T follicular helper cell (primary cell): ENCODE measurements around the gene APBB1IP.
"Not testable (repeated sequence)": the region's sequence is repeated elsewhere in the genome, so short reads cannot be mapped to it uniquely, and the experiment has no call there.

Experiments used
- DNase-seq: peaks from one replicate; pipeline ENCODE4 v3.0.0-alpha.2; 2020; ENCODE audit warnings: low read depth
- total RNA-seq, 2 experiments: gene quantifications; one replicate each; lab custom pipeline; 2026; lab: John Stamatoyannopoulos, UW

APBB1IP gene
- 46.7 to 93.6 reads per million in 2 experiments for total RNA-seq

GRCh38 chr10:26437637-26438461, at the start of gene APBB1IP:
Gene APBB1IP, plus strand, starts transcription at chr10:26438341. Its CDS starts 53,986 bp downstream, at chr10:26492327.
- peak; percentile 15 for DNase-seq

GRCh38 chr10:26389533-26389932, 48.6 kb upstream of the APBB1IP start:
- no peak for DNase-seq

GRCh38 chr10:26391701-26392695, 46.1 kb upstream of the APBB1IP start:
- no peak for DNase-seq

GRCh38 chr10:26398353-26398752, 39.8 kb upstream of the APBB1IP start:
- DNase-seq: not testable (repeated sequence)

- DNase-seq: no peak
These were observed 30.7 kb upstream of the APBB1IP start for GRCh38 chr10:26407406-26407969.

GRCh38 chr10:26408858-26409494, 29.2 kb upstream of the APBB1IP start:
- no peak for DNase-seq

GRCh38 chr10:26410356-26410755, 27.8 kb upstream of the APBB1IP start:
- no peak for DNase-seq

- no peak for DNase-seq
These were observed 25.2 kb upstream of the APBB1IP start for GRCh38 chr10:26412932-26413331.

GRCh38 chr10:26413375-26413774, 24.8 kb upstream of the APBB1IP start:
- DNase-seq: no peak

- no peak for DNase-seq
These were observed 21.0 kb upstream of the APBB1IP start for GRCh38 chr10:26417136-26417535.

- no peak for DNase-seq
These were observed 15.2 kb upstream of the APBB1IP start for GRCh38 chr10:26422977-26423376.

GRCh38 chr10:26423722-26424121, 14.4 kb upstream of the APBB1IP start:
- DNase-seq: no peak

- no peak for DNase-seq
These were observed 7.4 kb upstream of the APBB1IP start for GRCh38 chr10:26430641-26431163.

- DNase-seq: no peak
These were observed 5.2 kb upstream of the APBB1IP start for GRCh38 chr10:26432938-26433337.

- DNase-seq: no peak
These were observed 2.3 kb upstream of the APBB1IP start for GRCh38 chr10:26435852-26436251.

GRCh38 chr10:26436848-26437247, 1.3 kb upstream of the APBB1IP start:
- no peak for DNase-seq

GRCh38 chr10:26438534-26439341, 597 bp downstream of the APBB1IP start:
- peak; percentile 46 for DNase-seq

GRCh38 chr10:26439406-26440087, 1.4 kb downstream of the APBB1IP start:
- no peak for DNase-seq

- no peak for DNase-seq
These were observed 1.9 kb downstream of the APBB1IP start for GRCh38 chr10:26440088-26440470.
